Measurements from ENCODE around the gene PSTK. TPM values are rescaled to one million over a fixed set of nuclear protein-coding genes. Genes with fewer than 3 reads are reported as not detected.

Gene PSTK
- total and polyA plus RNA-seq, 10 of the 15 experiments (the other 5 are each of a cell fraction or from before 2014, with no cell fraction given), result 1.8 to 7.1 (median 3.4) TPM

DNA sequence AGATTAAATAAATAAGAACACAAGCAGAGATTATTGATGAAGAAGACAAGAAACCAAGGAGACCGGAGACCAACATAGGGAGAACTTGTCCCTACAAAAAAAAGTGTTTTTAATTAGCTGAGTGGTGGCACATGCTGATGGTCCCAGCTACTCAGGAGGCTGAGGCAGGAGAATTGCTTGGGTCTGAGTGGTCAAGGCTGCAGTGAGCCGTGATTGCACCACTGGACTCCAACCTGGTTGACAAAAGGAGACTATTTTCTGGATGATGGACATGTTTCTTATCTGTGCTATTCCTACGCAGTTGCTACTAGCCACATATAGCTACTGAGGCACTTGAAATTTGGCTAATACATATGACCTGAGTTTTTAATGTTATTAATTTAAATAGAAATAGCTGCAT lies 18.7 kb downstream of the PSTK start:
- ChIA-PET SMC1A (ENCODE audit: uncharacterized antibody, unreplicated experiment) (interaction anchor here (1.2 to 2.8 kb wide), 5 partner anchors 9 to 40 kb away, joined by 3 to 14 read pairs (median 5); partner anchors contain the start of genes ACADSB and IKZF5), POLR2A (interaction anchor here (1.0 kb wide), 1 partner anchor 18 kb away, joined by 3 read pairs; the partner anchor contains the start of gene PSTK), CTCF (interaction anchor here (0.8 to 1.2 kb wide), 4 partner anchors 9 to 120 kb away, joined by 3 to 8 read pairs (median 3); no protein-coding TSS in a partner anchor), RAD21 (ENCODE audit: unreplicated experiment) (no interaction called here)
- 81% methylated on average over 3 of the region's 3 CpGs for WGBS (ENCODE audit: insufficient coverage, insufficient replicate concordance, low lambda C conversion rate, missing lambda C conversion rate)
- DNase-seq (ENCODE audit: low read depth, low spot score) (no peak), ATAC-seq (peak; percentile 19; the same call in 2 of the 3 replicates), FAIRE-seq (no peak)
- Histone ChIP-seq H2AFZ (ENCODE audit: control insufficient read depth, low read depth, low read length) (no peak overlapping the region), H3K4me3 (no peak overlapping the region), H3K9ac (ENCODE audit: control insufficient read depth, insufficient read depth, low read length) (no peak overlapping the region), H3K27me3 (replicated peaks in 1 of 2; ENCODE audit: control insufficient read depth in 2 of 2, insufficient read depth in 2 of 2, low read length in 1 of 2) (no peaks in the 10 kb centered on the region), H3K4me1 (ENCODE audit: control insufficient read depth, insufficient read depth, low read length) (peaks cover 29% of the 10 kb centered on the region), H4K20me1 (ENCODE audit: control insufficient read depth, insufficient read depth) (no peaks in the 10 kb centered on the region; the same call in 1 of the 2 replicates), H3K79me2 (ENCODE audit: control insufficient read depth, insufficient read depth, low read length) (peaks cover 33% of the 10 kb centered on the region), H3K4me2 (ENCODE audit: control insufficient read depth, insufficient read depth) (peak overlapping the region; percentile 68), H3K9me3 (replicated peaks; ENCODE audit: control insufficient read depth, insufficient read depth, low read length) (no peaks in the 10 kb centered on the region), H3K27ac (ENCODE audit: control insufficient read depth, insufficient read depth) (no peak overlapping the region; the same call in 1 of the 2 replicates), H3K36me3 (ENCODE audit: control insufficient read depth in 2 of 2, insufficient read depth in 2 of 2, low read length in 1 of 2) (peaks cover 3 to 9% of the 10 kb centered on the region in 2 experiments; a peak in 3 of 4 replicates)
- in situ Hi-C loops (cut with MboI), result no loop called here
- BruUV-seq (replicated peaks), result no TSS peak
- intact Hi-C loops (cut with micrococcal nuclease; ENCODE audit: unreplicated experiment), result loop anchor here (5.0 kb wide), 1 partner anchor 1803 kb away; the partner anchor contains the start of gene ABRAXAS2
- TF ChIP-seq POLR2AphosphoS2 (IDR thresholded peaks at IDR 0.05; ENCODE audit: low read depth, low read length) (no peak), MXI1 (IDR thresholded peaks at IDR 0.05; ENCODE audit: low read depth, low read length) (no peak), ZBTB40 (IDR thresholded peaks at IDR 0.05; ENCODE audit: borderline replicate concordance) (no peak), HCFC1 (IDR thresholded peaks at IDR 0.05; ENCODE audit: low read length) (no peak), RELA (IDR thresholded peaks at IDR 0.05; ENCODE audit: borderline replicate concordance, partially characterized antibody) (no peak), TBL1XR1 (IDR thresholded peaks at IDR 0.05; ENCODE audit: low read depth, low read length) (no peak), JUNB (IDR thresholded peaks at IDR 0.05) (no peak), TCF12 (IDR thresholded peaks at IDR 0.05; ENCODE audit: low read depth, low read length) (no peak), POU2F2 (IDR thresholded peaks at IDR 0.05; ENCODE audit: borderline replicate concordance, low read depth, low read length) (no peak), RUNX3 (IDR thresholded peaks at IDR 0.05; ENCODE audit: low read length) (no peak), USF1 (IDR thresholded peaks at IDR 0.05; ENCODE audit: borderline replicate concordance, extremely low read length, insufficient read depth, low read depth, low read length) (no peak), ZNF384 (IDR thresholded peaks at IDR 0.05; ENCODE audit: borderline replicate concordance, low read depth, low read length) (no peak), MYC (IDR thresholded peaks at IDR 0.05; ENCODE audit: insufficient read depth, insufficient read length, insufficient replicate concordance, low read length, severe bottlenecking) (no peak), PML (IDR thresholded peaks at IDR 0.05; ENCODE audit: low read length) (no peak), IRF4 (IDR thresholded peaks at IDR 0.05; ENCODE audit: low read depth, low read length) (no peak), EED (IDR thresholded peaks at IDR 0.05; ENCODE audit: low read depth) (no peak)

Data from GM12878 (cell line).